ENCODE results near the gene COL15A1. TPM values are rescaled to one million over a fixed set of nuclear protein-coding genes. Genes with fewer than 3 reads are reported as not detected.

Gene COL15A1
- total RNA-seq, 1 experiment from 2014 or later: 0.22 TPM

DNA sequence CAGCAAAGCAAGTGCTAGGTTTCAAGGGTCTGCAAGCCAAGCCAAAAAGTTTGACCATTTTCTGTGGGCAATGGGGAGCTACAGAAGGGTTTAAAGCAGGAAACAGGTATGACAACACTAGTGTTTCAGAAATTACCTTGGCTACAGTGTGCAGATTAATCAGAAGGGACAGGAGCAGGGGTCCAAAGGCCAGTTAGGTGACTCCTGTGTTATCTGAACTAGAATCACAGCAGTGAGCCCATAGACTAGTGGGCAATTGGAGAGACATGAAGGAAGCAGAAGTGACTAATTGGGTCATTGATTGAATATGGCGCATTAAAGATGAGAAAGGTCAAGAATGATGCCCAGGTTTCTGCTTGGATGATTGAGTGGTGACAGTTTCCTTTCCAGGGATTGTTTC lies 119.8 kb downstream of the COL15A1 start:
- DNase-seq (ENCODE audit: low spot score): no peak
- H3K4me3 Mint-ChIP-seq: no peak overlapping the region
- H3K36me3 Mint-ChIP-seq: no peaks in the 10 kb centered on the region
- ATAC-seq: no peak
- no peaks in the 10 kb centered on the region for H3K9me3 Mint-ChIP-seq
- H3K4me1 Mint-ChIP-seq: 0 out of 2 replicates have a peak, but pooled peaks cover 2% of the 10 kb centered on the region
- ChIA-PET POLR2A (no interaction called here), CTCF (no interaction called here)
- no peak overlapping the region for H3K27ac Mint-ChIP-seq
- TF ChIP-seq, protein P1, sequence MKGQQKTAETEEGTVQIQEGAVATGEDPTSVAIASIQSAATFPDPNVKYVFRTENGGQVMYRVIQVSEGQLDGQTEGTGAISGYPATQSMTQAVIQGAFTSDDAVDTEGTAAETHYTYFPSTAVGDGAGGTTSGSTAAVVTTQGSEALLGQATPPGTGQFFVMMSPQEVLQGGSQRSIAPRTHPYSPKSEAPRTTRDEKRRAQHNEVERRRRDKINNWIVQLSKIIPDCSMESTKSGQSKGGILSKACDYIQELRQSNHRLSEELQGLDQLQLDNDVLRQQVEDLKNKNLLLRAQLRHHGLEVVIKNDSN (CRISPR knock-in tag; IDR thresholded peaks at IDR 0.05): no peak
- TF ChIP-seq ZNF396 (CRISPR knock-in tag; IDR thresholded peaks at IDR 0.05; ENCODE audit: borderline replicate concordance): no peak
- TF ChIP-seq ZNF416 (CRISPR knock-in tag; IDR thresholded peaks at IDR 0.05): no peak
- TF ChIP-seq NR1H2 (CRISPR knock-in tag; IDR thresholded peaks at IDR 0.05): no peak
- TF ChIP-seq, protein P2, sequence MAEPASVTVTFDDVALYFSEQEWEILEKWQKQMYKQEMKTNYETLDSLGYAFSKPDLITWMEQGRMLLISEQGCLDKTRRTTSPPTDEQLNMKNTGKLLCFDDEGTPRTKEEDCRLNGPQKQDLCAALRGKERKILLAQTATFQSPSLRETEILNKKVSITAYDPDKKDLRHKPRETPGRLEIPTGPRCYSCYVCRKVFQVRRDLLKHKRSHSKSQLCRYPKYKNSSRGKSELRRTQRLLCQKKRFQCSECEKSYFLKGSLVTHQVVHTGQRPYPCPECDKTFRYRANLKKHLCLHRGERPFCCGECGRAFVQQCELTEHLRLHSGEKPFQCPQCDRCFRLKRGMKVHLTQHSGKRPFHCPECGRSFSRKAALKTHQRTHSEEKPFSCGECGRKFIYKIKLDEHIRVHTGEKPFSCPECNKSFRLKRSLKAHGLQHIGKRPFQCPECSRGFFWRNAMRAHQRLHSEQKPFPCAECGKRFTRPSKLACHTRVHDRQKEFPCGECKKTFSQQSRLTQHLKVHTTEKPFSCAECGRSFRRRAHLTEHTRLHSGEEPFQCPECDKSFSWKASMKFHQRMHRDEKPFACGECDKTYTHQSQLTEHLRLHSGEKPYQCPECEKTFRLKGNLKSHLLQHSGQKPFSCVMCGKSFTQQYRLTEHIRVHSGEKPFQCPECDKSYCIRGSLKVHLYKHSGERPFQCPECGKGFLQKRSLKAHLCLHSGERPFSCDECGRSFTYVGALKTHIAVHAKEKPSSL (CRISPR knock-in tag; conservative IDR thresholded peaks at IDR 0.05): no peak
- no peak for TF ChIP-seq STAT6 (CRISPR knock-in tag; conservative IDR thresholded peaks at IDR 0.05; ENCODE audit: low read depth)
- no peak for TF ChIP-seq SMAD4 (CRISPR knock-in tag; IDR thresholded peaks at IDR 0.05)
- TF ChIP-seq ZMAT4 (CRISPR knock-in tag; IDR thresholded peaks at IDR 0.05): no peak
- TF ChIP-seq KAT7 (CRISPR knock-in tag; IDR thresholded peaks at IDR 0.05; ENCODE audit: borderline replicate concordance): no peak
- H3K27me3 Mint-ChIP-seq (ENCODE audit: low read depth): no peaks in the 10 kb centered on the region; the same call in 1 of the 2 replicates

- ATAC-seq: no peak
- POLR2A ChIA-PET: no interaction called here
- Mint-ChIP-seq H3K4me1 (peaks cover 2% of the 10 kb centered on the region; the same call in 1 of the 2 replicates), H3K27ac (no peak overlapping the region), H3K36me3 (no peaks in the 10 kb centered on the region), H3K9me3 (no peaks in the 10 kb centered on the region), H3K4me3 (no peak overlapping the region), H3K27me3 (ENCODE audit: low read depth) (no peaks in the 10 kb centered on the region; the same call in 1 of the 2 replicates)
- CTCF ChIA-PET: interaction anchor here (0.7 kb wide), 1 partner anchor 77 kb away, joined by 3 read pairs; no protein-coding TSS in a partner anchor
- no peak for TF ChIP-seq ZNF396 (CRISPR knock-in tag; IDR thresholded peaks at IDR 0.05; ENCODE audit: borderline replicate concordance)
- no peak for DNase-seq (ENCODE audit: low spot score)
Observed at GRCh38 chr9:99066571-99066970, 122.9 kb downstream of the COL15A1 start.

DNA sequence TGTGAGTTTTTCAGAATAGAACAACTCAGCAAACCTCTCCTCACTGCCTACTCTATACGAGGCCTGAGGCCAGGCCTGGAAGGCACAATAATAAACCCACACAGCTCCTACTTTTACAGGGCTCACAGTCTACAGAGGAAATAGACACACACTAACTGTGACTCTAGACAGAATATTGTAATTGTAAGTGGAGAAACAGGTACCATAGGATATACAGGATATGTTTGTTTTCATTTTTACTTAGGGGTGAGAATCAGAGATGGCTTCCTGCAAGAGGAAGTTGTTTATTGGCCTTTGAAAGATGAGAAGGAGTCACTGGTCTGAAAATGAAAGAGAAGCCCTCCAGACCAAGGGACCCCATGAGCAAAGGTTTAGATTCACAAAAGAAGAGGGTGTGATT lies 125.4 kb downstream of the COL15A1 start:
- DNase-seq (ENCODE audit: low spot score): no peak
- ChIA-PET CTCF (no interaction called here), POLR2A (no interaction called here)
- peaks cover 2% of the 10 kb centered on the region; the same call in 1 of the 2 replicates for H3K4me1 Mint-ChIP-seq
- H3K27me3 Mint-ChIP-seq (ENCODE audit: low read depth): no peaks in the 10 kb centered on the region
- H3K36me3 Mint-ChIP-seq: no peaks in the 10 kb centered on the region
- H3K4me3 Mint-ChIP-seq: no peak overlapping the region
- no peak for ATAC-seq
- no peak overlapping the region for H3K27ac Mint-ChIP-seq
- peaks cover 3% of the 10 kb centered on the region; the same call in 1 of the 2 replicates for H3K9me3 Mint-ChIP-seq
- TF ChIP-seq ZNF396 (CRISPR knock-in tag; IDR thresholded peaks at IDR 0.05; ENCODE audit: borderline replicate concordance) (no peak), IRF2 (CRISPR knock-in tag; IDR thresholded peaks at IDR 0.05; ENCODE audit: borderline replicate concordance, low read depth) (no peak), TP53 (CRISPR knock-in tag; IDR thresholded peaks at IDR 0.05) (no peak), ZMAT4 (CRISPR knock-in tag; IDR thresholded peaks at IDR 0.05) (no peak), OVOL2 (CRISPR knock-in tag; IDR thresholded peaks at IDR 0.05; ENCODE audit: borderline replicate concordance) (no peak), CDX4 (CRISPR knock-in tag; IDR thresholded peaks at IDR 0.05; ENCODE audit: borderline replicate concordance) (no peak), ZNF512 (CRISPR knock-in tag; IDR thresholded peaks at IDR 0.05; ENCODE audit: borderline replicate concordance) (no peak), ETV6 (CRISPR knock-in tag; IDR thresholded peaks at IDR 0.05) (no peak), ZNF423 (CRISPR knock-in tag; IDR thresholded peaks at IDR 0.05) (no peak), ZNF317 (CRISPR knock-in tag; IDR thresholded peaks at IDR 0.05; ENCODE audit: borderline replicate concordance, low read depth) (no peak), ESRRA (CRISPR knock-in tag; IDR thresholded peaks at IDR 0.05; ENCODE audit: borderline replicate concordance) (no peak), EMX1 (CRISPR knock-in tag; IDR thresholded peaks at IDR 0.05) (no peak), TEAD4 (CRISPR knock-in tag; IDR thresholded peaks at IDR 0.05) (no peak), FOXK1 (CRISPR knock-in tag; IDR thresholded peaks at IDR 0.05) (no peak)
- TF ChIP-seq, protein P3, sequence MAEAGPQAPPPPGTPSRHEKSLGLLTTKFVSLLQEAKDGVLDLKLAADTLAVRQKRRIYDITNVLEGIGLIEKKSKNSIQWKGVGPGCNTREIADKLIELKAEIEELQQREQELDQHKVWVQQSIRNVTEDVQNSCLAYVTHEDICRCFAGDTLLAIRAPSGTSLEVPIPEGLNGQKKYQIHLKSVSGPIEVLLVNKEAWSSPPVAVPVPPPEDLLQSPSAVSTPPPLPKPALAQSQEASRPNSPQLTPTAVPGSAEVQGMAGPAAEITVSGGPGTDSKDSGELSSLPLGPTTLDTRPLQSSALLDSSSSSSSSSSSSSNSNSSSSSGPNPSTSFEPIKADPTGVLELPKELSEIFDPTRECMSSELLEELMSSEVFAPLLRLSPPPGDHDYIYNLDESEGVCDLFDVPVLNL (CRISPR knock-in tag; IDR thresholded peaks at IDR 0.05; ENCODE audit: borderline replicate concordance, low read depth): no peak

Data from WTC11 (cell line).